Measurements from ENCODE around the gene BAG3.
"Not testable (repeated sequence)": the region's sequence is repeated elsewhere in the genome, so short reads cannot be mapped to it uniquely, and the experiment has no call there.

DNA sequence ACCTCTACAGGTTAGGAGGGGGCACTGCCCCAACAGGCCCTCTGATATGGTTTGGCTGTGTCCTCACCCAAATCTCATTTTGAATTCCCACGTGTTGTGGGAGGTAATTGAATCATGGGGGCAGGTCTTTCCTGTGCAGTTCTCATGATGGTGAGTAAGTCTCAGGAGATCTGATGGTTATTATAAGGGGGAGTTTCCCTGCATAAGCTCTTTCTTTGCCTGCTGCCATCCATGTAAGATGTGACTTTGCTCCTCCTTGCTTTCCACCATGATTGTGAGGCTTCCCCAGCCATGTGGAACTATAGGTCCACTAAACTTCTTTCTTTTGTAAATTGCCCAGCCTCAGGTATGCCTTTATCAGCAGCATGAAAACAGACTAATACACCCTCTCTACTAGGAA, 59.8 kb downstream of the BAG3 start:
- TF ChIP-seq CTCF (IDR thresholded peaks at IDR 0.05; ENCODE audit: low read depth, low read length, poor library complexity, severe bottlenecking); EZH2phosphoT487 (IDR thresholded peaks at IDR 0.05; ENCODE audit: borderline replicate concordance, low read length): not testable (repeated sequence)

Measured in DOHH2 (cell line).